Activated T-cell treated with anti-CD3 and anti-CD28 coated beads, Interleukin-2, amount 50 U/mL, for 1 hour (primary cell): ENCODE data around the gene CD68.

ENCODE experiments used
- DNase-seq: peaks from one replicate; pipeline ENCODE4 v3.0.0-alpha.2; 2020

The CD68 gene, protein sequence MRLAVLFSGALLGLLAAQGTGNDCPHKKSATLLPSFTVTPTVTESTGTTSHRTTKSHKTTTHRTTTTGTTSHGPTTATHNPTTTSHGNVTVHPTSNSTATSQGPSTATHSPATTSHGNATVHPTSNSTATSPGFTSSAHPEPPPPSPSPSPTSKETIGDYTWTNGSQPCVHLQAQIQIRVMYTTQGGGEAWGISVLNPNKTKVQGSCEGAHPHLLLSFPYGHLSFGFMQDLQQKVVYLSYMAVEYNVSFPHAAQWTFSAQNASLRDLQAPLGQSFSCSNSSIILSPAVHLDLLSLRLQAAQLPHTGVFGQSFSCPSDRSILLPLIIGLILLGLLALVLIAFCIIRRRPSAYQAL

DNA sequence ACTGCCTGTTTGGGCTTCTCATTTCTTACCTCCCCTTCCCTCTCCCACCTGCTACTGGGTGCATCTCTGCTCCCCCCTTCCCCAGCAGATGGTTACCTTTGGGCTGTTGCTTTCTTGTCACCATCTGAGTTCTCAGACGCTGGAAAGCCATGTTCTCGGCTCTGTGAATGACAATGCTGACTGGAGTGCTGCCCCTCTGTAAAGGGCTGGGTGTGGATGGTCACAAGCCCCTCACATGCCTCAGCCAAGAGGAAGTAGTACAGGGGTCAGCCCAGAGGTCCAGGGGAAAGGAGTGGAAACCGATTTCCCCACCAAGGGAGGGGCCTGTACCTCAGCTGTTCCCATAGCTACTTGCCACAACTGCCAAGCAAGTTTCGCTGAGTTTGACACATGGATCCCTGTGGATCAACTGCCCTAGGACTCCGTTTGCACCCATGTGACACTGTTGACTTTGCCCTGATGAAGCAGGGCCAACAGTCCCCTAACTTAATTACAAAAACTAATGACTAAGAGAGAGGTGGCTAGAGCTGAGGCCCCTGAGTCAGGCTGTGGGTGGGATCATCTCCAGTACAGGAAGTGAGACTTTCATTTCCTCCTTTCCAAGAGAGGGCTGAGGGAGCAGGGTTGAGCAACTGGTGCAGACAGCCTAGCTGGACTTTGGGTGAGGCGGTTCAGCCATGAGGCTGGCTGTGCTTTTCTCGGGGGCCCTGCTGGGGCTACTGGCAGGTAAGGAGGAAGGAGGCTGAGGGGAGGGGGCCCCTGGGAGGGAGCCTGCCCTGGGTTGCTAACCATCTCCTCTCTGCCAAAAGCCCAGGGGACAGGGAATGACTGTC is at the start of gene CD68:
CD68 (plus strand) TSS at position 638 of the 833 bp plus-strand sequence; CDS start at position 678, 40 bp downstream.
- peak; percentile 46 for DNase-seq

DNA sequence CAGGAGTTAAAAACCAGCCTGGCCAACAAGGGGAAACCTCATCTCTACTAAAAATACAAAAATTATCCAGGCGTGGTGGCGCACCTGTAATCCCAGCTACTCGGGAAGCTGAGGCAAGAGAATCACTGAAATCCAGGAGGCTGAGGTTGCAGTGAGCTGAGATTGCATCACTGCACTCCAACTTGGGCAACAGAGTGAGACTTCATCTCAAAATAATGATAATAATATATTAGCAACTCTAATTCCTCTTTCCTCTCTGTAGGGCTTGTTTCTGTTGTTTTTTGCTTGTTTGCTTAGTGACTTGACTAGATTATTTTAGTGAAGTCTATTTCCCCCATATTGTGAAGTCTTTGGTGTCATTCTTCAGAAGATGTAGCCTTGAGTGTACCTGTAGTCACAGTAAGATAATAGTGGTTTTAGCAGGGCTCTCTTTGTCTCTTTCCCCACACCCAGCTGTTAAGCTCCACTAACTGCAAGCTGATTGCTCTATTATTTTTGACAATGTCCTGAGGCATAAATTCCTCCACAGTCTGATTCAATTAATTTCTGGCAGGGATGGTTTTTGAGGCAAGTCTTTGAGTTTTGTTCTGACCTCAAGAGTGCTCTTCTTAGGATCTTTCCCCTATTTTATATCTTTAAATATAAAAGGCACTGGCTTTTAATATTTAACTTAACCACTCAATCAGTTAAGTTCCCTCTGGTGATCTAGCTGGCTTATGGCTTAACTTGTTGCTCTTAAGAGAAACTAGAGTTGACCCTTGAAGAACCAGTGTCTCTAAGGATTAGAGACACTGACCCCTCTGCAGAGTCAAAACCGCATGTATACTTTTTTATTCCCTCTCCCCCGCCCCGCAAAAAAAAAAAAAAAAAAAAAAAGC is 49.2 kb upstream of the CD68 start:
- DNase-seq = no peak

DNA sequence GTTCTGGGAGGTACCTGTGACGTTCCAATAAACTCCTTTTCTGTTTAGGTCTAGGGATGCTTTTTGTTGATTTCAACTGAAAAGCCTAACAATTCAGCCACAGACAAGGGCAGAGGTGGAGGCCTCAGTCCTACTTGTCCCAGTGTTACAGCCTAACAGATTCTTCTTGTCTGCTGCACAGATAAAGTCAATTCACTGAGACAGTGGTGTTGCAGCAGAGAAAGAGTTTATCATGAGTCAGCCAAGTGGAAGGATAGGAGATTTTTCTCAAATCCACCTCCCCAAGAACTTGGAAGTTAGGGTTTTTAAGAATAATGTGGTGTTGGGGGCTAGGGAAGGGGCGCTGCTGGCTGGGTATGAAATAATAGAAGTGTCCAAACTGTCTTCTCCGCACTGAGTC is 41.4 kb upstream of the CD68 start:
- no peak for DNase-seq

DNA sequence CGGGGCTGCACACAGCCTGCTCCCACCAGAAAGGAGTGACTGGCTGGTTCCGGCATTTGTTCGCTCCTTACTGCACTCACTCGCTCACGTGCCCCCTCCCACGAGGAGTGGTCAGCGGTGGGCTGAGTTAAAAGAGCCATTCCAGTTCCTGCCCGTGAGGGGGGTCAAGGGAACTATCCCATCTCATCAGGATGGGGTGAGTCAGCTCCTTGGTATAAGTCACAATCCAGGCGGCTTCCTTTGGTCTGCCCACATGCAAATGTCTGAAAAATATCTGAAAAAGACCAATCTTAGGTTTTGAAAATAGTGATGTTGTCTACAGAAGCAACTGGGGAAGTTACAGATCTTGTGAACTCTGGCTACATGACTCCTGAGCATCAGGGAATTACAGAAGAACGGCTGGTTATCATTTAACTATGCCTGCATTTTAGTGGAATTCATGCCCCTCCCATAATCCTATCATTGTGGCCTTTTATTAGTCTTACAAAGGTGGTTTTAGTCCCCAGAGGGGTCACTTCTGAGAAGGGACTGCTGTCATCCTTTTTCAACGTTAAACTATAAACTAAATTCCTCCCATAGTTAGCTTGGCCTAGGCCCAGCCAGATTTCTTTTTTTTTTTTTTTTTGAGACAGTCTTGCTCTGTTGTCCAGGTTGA is 40.4 kb upstream of the CD68 start:
- no peak for DNase-seq

DNA sequence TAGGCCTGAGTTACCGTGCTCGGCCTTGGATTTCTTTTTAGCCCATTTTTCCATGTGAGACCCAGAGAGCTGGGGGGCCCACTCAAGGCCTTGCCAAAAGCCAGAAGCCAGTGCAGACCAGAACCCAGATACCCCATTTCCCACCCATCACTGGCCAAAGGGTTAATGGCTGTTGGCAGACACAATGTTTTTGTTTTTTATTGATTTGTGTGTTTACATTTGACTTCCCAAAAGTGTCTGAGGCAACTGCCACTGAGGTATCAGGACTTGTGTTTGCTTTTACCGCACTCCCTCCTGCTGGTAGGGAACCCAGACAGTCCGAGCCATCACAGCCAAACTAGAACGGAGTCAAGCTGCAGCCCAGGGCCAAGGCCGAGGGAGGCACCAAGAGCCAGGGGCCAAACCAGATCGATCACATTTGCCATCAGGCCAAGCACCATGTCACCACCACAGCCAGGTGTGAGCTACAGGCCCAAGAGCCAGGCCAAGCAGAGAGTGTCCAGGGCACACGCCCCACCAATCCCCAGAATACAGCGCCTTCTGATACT is 38.3 kb upstream of the CD68 start:
- no peak for DNase-seq

GRCh38 chr17:7544911-7545310 is 34.5 kb upstream of the CD68 start:
- DNase-seq = no peak

GRCh38 chr17:7548585-7549400 is 30.6 kb upstream of the CD68 start, which contains the start of gene TNFSF12:
Gene TNFSF12, plus strand, starts transcription at chr17:7549058. Its CDS starts 96 bp downstream, at chr17:7549154.
- DNase-seq = peak; percentile 54

GRCh38 chr17:7549401-7550055 is 29.9 kb upstream of the CD68 start:
- no peak for DNase-seq

DNA sequence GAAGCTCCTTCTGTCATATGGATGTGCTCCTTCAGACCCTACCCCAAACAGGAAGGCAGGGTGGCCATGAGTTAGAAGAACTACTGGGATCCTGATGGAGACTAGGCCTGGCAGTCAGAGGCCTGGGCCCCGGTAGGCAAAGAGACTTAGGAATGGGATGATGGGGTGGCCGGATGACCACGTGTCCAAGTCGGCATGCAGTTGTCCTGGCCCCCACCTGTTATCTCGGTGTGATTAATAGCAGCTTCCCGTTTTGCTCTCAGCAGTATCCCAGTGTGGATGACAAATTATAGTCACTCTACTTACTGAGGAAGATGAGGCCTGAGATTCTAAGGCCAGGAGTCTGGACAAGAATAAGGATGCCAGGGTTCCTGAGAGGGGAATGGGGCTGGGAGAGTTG is 29.1 kb upstream of the CD68 start:
- no peak for DNase-seq

- DNase-seq = no peak
These were observed 28.0 kb upstream of the CD68 start for GRCh38 chr17:7551396-7551795.

DNA sequence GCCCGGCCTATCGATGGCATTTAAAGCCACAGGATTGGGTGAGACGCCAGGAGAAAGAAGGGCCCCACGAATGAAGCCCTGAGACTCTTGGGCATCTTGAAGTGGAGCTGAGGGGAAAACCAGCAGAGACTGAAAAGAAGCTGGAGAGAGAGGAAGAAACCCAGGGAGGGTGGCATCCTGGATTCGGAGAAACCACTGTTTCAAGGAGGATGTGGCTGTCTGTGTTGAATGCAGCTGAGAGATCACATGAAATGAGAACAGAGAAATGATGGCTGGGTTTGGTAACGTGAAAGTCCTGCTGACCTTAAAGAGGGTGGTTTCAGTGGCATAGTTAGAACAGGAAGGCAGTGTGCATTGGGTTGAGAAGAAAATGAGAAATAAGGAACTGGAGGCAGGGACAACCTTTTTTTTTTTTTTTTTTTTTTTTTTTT is 26.8 kb upstream of the CD68 start:
- DNase-seq = peak; percentile 28

DNA sequence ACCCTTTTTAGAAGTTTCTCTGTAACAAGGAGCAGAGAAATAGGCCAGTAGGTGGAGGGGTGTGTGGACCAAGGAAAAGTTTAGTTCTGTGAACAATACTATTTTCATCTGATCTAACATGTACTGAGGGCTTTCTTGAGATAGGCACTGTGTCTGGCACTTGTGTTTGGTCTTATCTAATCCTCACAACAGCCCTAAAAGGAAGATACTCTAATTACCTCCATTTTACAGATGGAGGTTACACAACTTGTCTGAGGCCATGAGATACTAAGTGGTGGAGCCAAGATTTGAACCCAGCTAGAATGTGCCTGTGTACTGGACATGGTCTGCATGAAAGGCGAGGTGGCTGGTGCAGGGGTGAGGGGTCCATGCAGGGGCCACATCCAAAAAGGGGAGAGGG is 26.1 kb upstream of the CD68 start:
- DNase-seq = no peak

- DNase-seq = no peak
These were observed 24.0 kb upstream of the CD68 start for GRCh38 chr17:7555320-7555948.

DNA sequence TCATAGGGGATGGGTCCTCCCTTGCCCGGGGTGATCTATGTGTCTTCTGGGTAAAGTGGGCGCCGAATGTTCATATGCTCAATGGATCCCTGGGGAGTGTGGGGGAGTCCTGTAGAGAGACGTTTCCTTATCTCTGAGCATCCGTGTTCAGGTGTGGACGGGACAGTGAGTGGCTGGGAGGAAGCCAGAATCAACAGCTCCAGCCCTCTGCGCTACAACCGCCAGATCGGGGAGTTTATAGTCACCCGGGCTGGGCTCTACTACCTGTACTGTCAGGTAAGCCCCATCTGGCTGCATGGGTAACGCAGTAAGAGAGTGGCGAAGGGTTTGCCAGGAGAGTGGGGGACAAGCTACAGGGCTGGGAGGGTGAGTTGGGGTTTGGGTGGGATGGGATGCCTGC is 22.8 kb upstream of the CD68 start:
- no peak for DNase-seq

DNA sequence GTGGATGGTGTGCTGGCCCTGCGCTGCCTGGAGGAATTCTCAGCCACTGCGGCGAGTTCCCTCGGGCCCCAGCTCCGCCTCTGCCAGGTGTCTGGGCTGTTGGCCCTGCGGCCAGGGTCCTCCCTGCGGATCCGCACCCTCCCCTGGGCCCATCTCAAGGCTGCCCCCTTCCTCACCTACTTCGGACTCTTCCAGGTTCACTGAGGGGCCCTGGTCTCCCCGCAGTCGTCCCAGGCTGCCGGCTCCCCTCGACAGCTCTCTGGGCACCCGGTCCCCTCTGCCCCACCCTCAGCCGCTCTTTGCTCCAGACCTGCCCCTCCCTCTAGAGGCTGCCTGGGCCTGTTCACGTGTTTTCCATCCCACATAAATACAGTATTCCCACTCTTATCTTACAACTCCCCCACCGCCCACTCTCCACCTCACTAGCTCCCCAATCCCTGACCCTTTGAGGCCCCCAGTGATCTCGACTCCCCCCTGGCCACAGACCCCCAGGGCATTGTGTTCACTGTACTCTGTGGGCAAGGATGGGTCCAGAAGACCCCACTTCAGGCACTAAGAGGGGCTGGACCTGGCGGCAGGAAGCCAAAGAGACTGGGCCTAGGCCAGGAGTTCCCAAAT is 22.2 kb upstream of the CD68 start:
- no peak for DNase-seq

GRCh38 chr17:7557775-7558543 is 21.5 kb upstream of the CD68 start:
- DNase-seq = no peak

DNA sequence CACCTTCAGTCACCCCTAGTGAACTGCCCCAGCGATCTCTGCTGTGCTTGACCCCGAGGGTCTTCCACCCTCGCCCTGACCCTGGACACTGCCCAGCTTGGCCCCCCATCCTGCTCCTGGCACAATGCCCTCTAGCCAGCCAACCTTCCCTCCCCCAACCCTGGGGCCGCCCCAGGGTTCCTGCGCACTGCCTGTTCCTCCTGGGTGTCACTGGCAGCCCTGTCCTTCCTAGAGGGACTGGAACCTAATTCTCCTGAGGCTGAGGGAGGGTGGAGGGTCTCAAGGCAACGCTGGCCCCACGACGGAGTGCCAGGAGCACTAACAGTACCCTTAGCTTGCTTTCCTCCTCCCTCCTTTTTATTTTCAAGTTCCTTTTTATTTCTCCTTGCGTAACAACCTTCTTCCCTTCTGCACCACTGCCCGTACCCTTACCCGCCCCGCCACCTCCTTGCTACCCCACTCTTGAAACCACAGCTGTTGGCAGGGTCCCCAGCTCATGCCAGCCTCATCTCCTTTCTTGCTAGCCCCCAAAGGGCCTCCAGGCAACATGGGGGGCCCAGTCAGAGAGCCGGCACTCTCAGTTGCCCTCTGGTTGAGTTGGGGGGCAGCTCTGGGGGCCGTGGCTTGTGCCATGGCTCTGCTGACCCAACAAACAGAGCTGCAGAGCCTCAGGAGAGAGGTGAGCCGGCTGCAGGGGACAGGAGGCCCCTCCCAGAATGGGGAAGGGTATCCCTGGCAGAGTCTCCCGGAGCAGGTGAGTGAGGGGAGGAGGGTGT is 20.7 kb upstream of the CD68 start, which contains the start of gene TNFSF13:
TNFSF13 (plus strand) TSS at position 207 of the 776 bp plus-strand sequence; CDS start at position 497, 290 bp downstream.
- no peak for DNase-seq
